H9 (cell line): ENCODE results near the gene DNAI2. TPM values are rescaled to one million over a fixed set of nuclear protein-coding genes. Genes with fewer than 3 reads are reported as not detected.

ENCODE experiments used
- DNase-seq: peaks from one replicate; pipeline ENCODE4 v3.0.0-alpha.2; 2017
- H2AFZ ChIP-seq: one replicate; pipeline ENCODE4 v1.6.1; 2013; ENCODE audit warnings: mild to moderate bottlenecking, low read length, control low read depth, moderate library complexity
- H2AK5ac ChIP-seq: 2 replicates; pipeline ENCODE4 v1.6.1; 2013; ENCODE audit warnings: low read length, control low read depth, mixed read lengths; ENCODE audit not compliant: insufficient read length
- H2BK120ac ChIP-seq: one replicate; pipeline ENCODE4 v1.6.1; 2013; ENCODE audit warnings: low read depth, mild to moderate bottlenecking, low read length, control low read depth, inconsistent platforms; ENCODE audit not compliant: poor library complexity, severe bottlenecking
- H2BK12ac ChIP-seq: 2 replicates; pipeline ENCODE4 v1.6.1; 2013; ENCODE audit warnings: low read length, control low read depth, mixed read lengths, low read depth; ENCODE audit not compliant: insufficient read length
- H2BK15ac ChIP-seq: 2 replicates; pipeline ENCODE4 v1.6.1; 2013; ENCODE audit warnings: low read depth, low read length, control low read depth
- H2BK20ac ChIP-seq: one replicate; pipeline ENCODE4 v1.6.1; 2013; ENCODE audit warnings: low read depth, mild to moderate bottlenecking, low read length, control low read depth, inconsistent platforms; ENCODE audit not compliant: poor library complexity, severe bottlenecking
- H2BK5ac ChIP-seq: 2 replicates; pipeline ENCODE4 v1.6.1; 2013; ENCODE audit warnings: low read length, control low read depth, mixed read lengths; ENCODE audit not compliant: insufficient read length
- H3K14ac ChIP-seq: 2 replicates; pipeline ENCODE4 v1.6.1; 2013; ENCODE audit warnings: low read length, control low read depth; ENCODE audit not compliant: insufficient read depth
- H3K18ac ChIP-seq: 2 replicates; pipeline ENCODE4 v1.6.1; 2013; ENCODE audit warnings: low read depth, mild to moderate bottlenecking, mixed read lengths, low read length, control low read depth; ENCODE audit not compliant: insufficient read length
- H3K23ac ChIP-seq: 2 replicates; pipeline ENCODE4 v1.6.1; 2013; ENCODE audit warnings: low read length, control low read depth, mixed read lengths, low read depth; ENCODE audit not compliant: insufficient read length
- H3K23me2 ChIP-seq: 2 replicates; pipeline ENCODE4 v1.6.1; 2013; ENCODE audit warnings: low read depth, mild to moderate bottlenecking, mixed read lengths, low read length, control low read depth; ENCODE audit not compliant: insufficient read length, poor library complexity, severe bottlenecking
- H3K27ac ChIP-seq: 2 replicates; pipeline ENCODE4 v1.5.1; 2013; ENCODE audit warnings: low read length, control low read depth, mixed read lengths, low read depth; ENCODE audit not compliant: insufficient read length
- H3K27me3 ChIP-seq: 2 replicates; pipeline ENCODE4 v1.6.1; 2013; ENCODE audit warnings: low read length, control low read depth, inconsistent platforms; ENCODE audit not compliant: insufficient read depth
- H3K4ac ChIP-seq: 2 replicates; pipeline ENCODE4 v1.6.1; 2013; ENCODE audit warnings: low read depth, mild to moderate bottlenecking, control low read depth, inconsistent platforms, low read length, moderate library complexity
- H3K4me1 ChIP-seq: 2 replicates; pipeline ENCODE4 v1.6.1; 2013; ENCODE audit warnings: low read length, control low read depth, inconsistent platforms; ENCODE audit not compliant: insufficient read depth
- H3K4me2 ChIP-seq: 2 replicates; pipeline ENCODE4 v1.6.1; 2013; ENCODE audit warnings: low read length, control low read depth, mixed read lengths; ENCODE audit not compliant: insufficient read length, insufficient read depth
- H3K56ac ChIP-seq: 2 replicates; pipeline ENCODE4 v1.6.1; 2013; ENCODE audit warnings: low read depth, mild to moderate bottlenecking, mixed read lengths, low read length, control low read depth; ENCODE audit not compliant: insufficient read length
- H3K79me1 ChIP-seq: 2 replicates; pipeline ENCODE4 v1.6.1; 2013; ENCODE audit warnings: low read depth, mild to moderate bottlenecking, moderate library complexity, low read length, control low read depth, inconsistent platforms; ENCODE audit not compliant: insufficient read depth, poor library complexity, severe bottlenecking
- H3K79me2 ChIP-seq: 2 replicates; pipeline ENCODE4 v1.6.1; 2013; ENCODE audit warnings: low read length, control low read depth, inconsistent platforms; ENCODE audit not compliant: insufficient read depth
- H3K9ac ChIP-seq: 2 replicates; pipeline ENCODE4 v1.6.1; 2013; ENCODE audit warnings: low read length, control low read depth, mixed read lengths; ENCODE audit not compliant: insufficient read length; ENCODE audit errors: extremely low read depth
- H3K9me3 ChIP-seq: one replicate; pipeline ENCODE4 v1.6.1; 2013; ENCODE audit warnings: low read depth, low read length, inconsistent platforms; ENCODE audit not compliant: control insufficient read depth
- H3T11ph ChIP-seq: one replicate; pipeline ENCODE4 v1.6.1; 2013; ENCODE audit warnings: mild to moderate bottlenecking, low read length, control low read depth, inconsistent platforms
- H4K20me1 ChIP-seq: one replicate; pipeline ENCODE4 v1.6.1; 2013; ENCODE audit not compliant: control insufficient read depth, insufficient read length, insufficient read depth
- H4K5ac ChIP-seq: 2 replicates; pipeline ENCODE4 v1.6.1; 2013; ENCODE audit warnings: low read depth, mild to moderate bottlenecking, mixed read lengths, low read length, control low read depth; ENCODE audit not compliant: insufficient read length
- H4K8ac ChIP-seq: replicated peaks from 2 replicates; pipeline ENCODE4 v1.6.1; 2013; ENCODE audit warnings: low read length, control low read depth, mixed read lengths, low read depth; ENCODE audit not compliant: insufficient read length
- H4K91ac ChIP-seq: 2 replicates; pipeline ENCODE4 v1.6.1; 2013; ENCODE audit warnings: low read depth, mild to moderate bottlenecking, moderate library complexity, mixed read lengths, low read length, control low read depth; ENCODE audit not compliant: insufficient read length
- H3K27ac Mint-ChIP-seq, 3 experiments: 2 replicates in 2 of 3; 3 replicates in 1 of 3; pipeline ENCODE4 v1.8.0; 2020 to 2021; ENCODE audit warnings: mixed read lengths in 3 of 3, mild to moderate bottlenecking in 1 of 3, moderate library complexity in 1 of 3
- H3K27me3 Mint-ChIP-seq: 2 replicates; pipeline ENCODE4 v1.8.0; 2021; ENCODE audit warnings: low read depth, mild to moderate bottlenecking, moderate library complexity, mixed read lengths
- H3K36me3 Mint-ChIP-seq, 3 experiments: 2 replicates in 2 of 3; 3 replicates in 1 of 3; pipeline ENCODE4 v1.8.0; 2020 to 2021; ENCODE audit warnings: low read depth in 3 of 3, mixed read lengths in 3 of 3; ENCODE audit not compliant: insufficient read depth in 1 of 3
- H3K4me1 Mint-ChIP-seq, 2 experiments: 2 replicates each; pipeline ENCODE4 v1.8.0; 2020; ENCODE audit warnings: mixed read lengths in 2 of 2
- H3K4me3 Mint-ChIP-seq, 2 experiments: 2 replicates in 1 of 2; 3 replicates in 1 of 2; pipeline ENCODE4 v1.8.0; 2020 to 2021; ENCODE audit warnings: mild to moderate bottlenecking in 2 of 2, mixed read lengths in 2 of 2, moderate library complexity in 1 of 2
- H3K9me3 Mint-ChIP-seq, 2 experiments: 2 replicates in 1 of 2; 3 replicates in 1 of 2; pipeline ENCODE4 v1.8.0; 2020; ENCODE audit warnings: mild to moderate bottlenecking in 2 of 2, mixed read lengths in 2 of 2, moderate library complexity in 1 of 2
- WGBS: extraction: QIAGEN DNeasy Blood & Tissue Kit; methylation state at CpG from one replicate; pipeline ENCODE4 v1.1.7; 2013; ENCODE audit warnings: missing lambda C conversion rate, low lambda C conversion rate, mixed read lengths; ENCODE audit not compliant: insufficient read length; ENCODE audit errors: extremely low coverage; 5-methylcytosine and 5-hydroxymethylcytosine counted together
- total RNA-seq: library from RNA; stranded (reverse); gene quantifications from 2 replicates; pipeline ENCODE4 v1.2.1, GENCODE V29; 2021
- TF ChIP-seq, protein P1 (sequence below): fragments of 200-600 bp; sonication (generic); conservative IDR thresholded peaks from 3 replicates; pipeline ENCODE4 v1.8.0; 2021; ENCODE audit warnings: antibody characterized with exemption, mild to moderate bottlenecking

DNAI2 gene
- total RNA-seq, 1 experiment from 2014 or later = not detected

DNA sequence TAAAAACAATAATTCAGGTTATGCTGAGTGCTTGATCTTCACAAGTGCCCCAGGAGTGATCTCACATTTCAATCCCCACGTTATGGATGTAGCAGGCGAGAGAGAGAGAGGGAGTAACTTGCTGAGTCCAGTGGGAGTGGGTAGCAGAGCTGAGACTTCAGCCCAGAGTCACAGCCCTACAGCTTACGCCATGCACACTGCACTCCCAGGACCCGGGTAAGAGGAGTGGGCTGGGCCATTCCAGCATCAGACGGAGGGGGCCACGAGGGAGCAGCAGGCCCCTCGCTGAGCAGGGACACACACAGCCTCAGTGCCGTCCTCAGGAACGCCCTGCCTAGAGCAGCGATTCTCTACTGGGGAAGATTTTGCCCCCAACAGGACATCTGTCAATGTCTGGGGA is 42.2 kb downstream of the DNAI2 start:
- TF ChIP-seq, protein P1, sequence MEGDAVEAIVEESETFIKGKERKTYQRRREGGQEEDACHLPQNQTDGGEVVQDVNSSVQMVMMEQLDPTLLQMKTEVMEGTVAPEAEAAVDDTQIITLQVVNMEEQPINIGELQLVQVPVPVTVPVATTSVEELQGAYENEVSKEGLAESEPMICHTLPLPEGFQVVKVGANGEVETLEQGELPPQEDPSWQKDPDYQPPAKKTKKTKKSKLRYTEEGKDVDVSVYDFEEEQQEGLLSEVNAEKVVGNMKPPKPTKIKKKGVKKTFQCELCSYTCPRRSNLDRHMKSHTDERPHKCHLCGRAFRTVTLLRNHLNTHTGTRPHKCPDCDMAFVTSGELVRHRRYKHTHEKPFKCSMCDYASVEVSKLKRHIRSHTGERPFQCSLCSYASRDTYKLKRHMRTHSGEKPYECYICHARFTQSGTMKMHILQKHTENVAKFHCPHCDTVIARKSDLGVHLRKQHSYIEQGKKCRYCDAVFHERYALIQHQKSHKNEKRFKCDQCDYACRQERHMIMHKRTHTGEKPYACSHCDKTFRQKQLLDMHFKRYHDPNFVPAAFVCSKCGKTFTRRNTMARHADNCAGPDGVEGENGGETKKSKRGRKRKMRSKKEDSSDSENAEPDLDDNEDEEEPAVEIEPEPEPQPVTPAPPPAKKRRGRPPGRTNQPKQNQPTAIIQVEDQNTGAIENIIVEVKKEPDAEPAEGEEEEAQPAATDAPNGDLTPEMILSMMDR = no peak
- peaks cover 38% of the 10 kb centered on the region for H3K27me3 Mint-ChIP-seq

More for the DNA sequence above, 42.2 kb downstream of the DNAI2 start:
- Histone ChIP-seq H2BK120ac (no peak overlapping the region), H3K27ac (no peak overlapping the region), H2BK15ac (no peak overlapping the region), H3K23ac (no peak overlapping the region), H3K18ac (no peak overlapping the region), H4K5ac (no peak overlapping the region), H4K91ac (no peak overlapping the region), H3K79me2 (no peaks in the 10 kb centered on the region), H3K27me3 (no peaks in the 10 kb centered on the region), H3K56ac (no peak overlapping the region), H3K4me2 (no peak overlapping the region), H3K9ac (no peak overlapping the region), H3K4me1 (no peaks in the 10 kb centered on the region), H2AK5ac (no peak overlapping the region), H3K9me3 (peaks cover 6% of the 10 kb centered on the region), H2BK5ac (no peak overlapping the region), H4K8ac (no peak overlapping the region), H2BK12ac (no peak overlapping the region), H3K79me1 (no peaks in the 10 kb centered on the region), H4K20me1 (no peaks in the 10 kb centered on the region), H3K4ac (no peak overlapping the region), H2AFZ (no peak overlapping the region), H3K23me2 (no peaks in the 10 kb centered on the region), H2BK20ac (no peak overlapping the region), H3T11ph (no peak overlapping the region), H3K14ac (no peak overlapping the region; the same call in 1 of the 2 replicates)
- no peak overlapping the region; a peak in 1 of 7 replicates for H3K27ac Mint-ChIP-seq
- peaks cover 7 to 9% of the 10 kb centered on the region in 2 experiments; a peak in 4 of 5 replicates for H3K9me3 Mint-ChIP-seq
- no CpG with 5 or more reads among the region's 10 CpGs for WGBS
- no peaks in the 10 kb centered on the region for H3K4me1 Mint-ChIP-seq
- DNase-seq = no peak
- H3K4me3 Mint-ChIP-seq = no peak overlapping the region
- H3K36me3 Mint-ChIP-seq = peaks cover 0 to 6% (median 4%) of the 10 kb centered on the region in 3 experiments; a peak in 3 of 7 replicates
